HG03439 (cell line): ENCODE results near the gene GPAT2.
"Not testable (repeated sequence)": the region's sequence is repeated elsewhere in the genome, so short reads cannot be mapped to it uniquely, and the experiment has no call there.

ENCODE experiments used
- ATAC-seq: cut with Tn5 transposase; IDR thresholded peaks from one replicate; pipeline ENCODE4 v1.9.1; 2021; ENCODE audit warnings: mild to moderate bottlenecking, moderate library complexity; ENCODE audit not compliant: unreplicated experiment

The GPAT2 gene

DNA sequence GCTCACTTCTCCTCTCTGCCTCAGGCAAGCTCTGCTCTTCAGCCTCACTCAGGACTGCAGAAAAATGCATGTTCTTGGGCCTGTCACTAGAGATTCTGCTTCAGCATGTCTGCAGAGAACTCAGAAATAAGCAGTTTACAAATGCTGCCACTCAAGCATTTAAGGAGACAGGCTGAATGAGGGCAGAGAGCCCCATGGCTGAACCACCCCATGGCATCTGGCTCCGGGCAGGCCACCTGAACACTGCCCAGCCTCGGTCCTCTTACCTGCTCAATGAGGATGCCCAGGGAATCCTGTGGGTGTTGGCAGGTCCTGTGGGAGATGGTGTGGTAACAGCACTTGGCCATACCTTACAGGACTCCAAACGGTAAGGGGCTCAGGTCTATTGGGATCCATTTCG is 31.2 kb upstream of the GPAT2 start:
- ATAC-seq, result not testable (repeated sequence)

DNA sequence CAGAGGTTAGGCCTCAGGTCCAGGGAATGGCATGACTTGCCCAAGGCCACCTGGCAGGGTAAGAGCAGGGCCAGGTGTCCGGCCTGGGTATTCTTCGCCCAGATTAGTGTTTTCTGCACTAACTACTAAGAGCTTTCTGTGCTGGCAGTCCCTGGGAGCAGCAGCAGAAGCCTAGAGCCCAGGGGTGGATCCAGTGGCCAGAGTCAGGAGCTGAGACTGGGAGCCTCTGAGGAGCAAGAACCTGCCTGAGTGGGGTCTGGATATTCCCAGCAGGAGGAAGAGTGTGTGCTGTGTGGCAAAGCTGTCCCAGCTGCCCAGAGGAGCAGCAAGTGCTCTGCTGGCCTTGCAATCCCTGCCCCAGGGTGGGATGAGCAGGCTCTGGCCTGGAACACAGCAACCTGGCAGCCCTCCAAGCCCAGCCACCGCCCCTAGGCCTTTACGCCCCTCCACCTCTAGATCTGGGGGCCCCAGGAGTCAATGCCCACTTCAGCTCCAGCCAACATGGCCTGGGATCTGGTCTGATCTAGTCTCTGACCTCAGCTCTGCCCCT is 30.7 kb upstream of the GPAT2 start:
- ATAC-seq, result no peak

DNA sequence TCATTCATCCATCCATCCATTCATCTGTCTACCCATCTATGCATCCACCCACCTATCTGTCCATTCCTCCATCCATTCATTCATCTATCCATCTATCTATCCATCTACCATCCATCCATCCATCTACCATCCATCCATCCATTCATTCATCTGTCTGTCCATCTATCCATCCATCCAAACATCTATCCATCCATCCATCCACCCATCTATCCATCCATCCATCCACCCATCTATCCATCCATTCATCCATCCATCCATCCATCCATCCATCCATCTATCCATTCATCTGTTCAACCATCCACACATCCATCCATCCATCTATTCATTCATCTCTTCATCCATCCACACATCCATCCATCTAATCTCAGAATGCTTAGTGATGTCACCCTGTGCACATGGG is 30.0 kb upstream of the GPAT2 start:
- ATAC-seq, result not testable (repeated sequence)

DNA sequence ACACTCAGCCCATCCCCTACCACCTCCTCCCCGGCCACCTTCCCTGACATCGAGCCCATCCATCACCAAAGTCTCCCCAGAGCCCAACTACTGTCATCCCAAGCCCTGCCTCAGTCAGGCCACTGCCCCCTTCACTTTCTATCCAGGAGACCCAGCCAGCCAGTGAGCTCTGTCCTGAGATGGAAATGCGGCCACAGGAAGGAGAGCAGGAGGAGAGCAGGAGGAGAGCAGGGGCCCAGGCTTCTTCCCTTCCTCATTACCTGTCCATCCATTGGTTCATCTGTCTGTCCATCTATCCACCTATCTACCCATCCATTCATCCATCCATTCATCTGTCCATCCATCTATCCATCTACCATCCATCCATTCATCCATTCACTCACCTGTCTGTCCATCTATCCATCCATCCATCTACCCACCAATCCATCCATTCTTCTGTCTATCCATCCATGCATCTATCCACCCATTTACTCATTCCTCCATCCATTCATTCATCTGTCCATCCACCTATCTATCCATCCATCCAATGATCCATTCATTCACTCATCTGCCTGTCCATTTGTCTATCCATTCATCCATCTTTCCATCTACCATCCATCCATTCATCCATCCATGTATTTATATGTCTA is 29.4 kb upstream of the GPAT2 start:
- ATAC-seq, result not testable (repeated sequence)

DNA sequence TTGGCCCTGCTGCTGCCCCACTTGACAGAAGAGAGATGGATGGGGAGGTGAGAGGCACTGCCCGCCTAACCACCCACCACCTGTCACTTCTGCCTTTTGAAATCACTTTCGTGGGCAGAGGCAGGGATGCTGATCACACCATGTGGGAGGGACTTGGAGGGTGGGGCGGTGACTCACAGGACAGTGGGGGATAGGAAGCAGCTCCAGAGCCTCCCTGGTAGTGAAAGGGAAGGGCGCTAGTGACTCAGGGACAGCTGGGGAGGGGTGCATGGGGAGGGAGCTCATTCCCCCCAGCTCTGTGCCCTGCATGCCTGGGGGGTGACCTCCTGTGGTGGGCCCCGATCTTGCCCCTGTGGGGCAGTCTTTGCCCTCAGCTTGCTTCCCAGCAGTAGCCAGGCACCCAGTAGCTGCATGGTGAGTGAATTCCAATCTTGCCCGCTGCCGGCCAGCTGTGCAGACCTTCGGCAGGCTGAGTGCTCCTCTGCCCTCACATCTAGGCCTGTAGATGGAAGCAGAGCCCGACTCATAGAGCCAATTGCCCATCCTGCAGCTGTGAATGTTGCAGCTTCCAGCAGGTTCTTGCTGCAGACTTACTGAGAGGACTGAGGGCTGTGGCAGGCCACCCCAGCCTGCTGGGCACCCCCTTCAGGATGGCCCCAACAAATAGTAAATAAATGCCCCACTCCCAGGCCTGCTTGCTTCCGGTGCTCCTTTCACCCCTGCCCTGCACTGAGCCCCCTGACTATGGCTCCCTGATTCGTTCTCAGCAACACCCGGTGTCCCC is 28.6 kb upstream of the GPAT2 start:
- ATAC-seq, result not testable (repeated sequence)

DNA sequence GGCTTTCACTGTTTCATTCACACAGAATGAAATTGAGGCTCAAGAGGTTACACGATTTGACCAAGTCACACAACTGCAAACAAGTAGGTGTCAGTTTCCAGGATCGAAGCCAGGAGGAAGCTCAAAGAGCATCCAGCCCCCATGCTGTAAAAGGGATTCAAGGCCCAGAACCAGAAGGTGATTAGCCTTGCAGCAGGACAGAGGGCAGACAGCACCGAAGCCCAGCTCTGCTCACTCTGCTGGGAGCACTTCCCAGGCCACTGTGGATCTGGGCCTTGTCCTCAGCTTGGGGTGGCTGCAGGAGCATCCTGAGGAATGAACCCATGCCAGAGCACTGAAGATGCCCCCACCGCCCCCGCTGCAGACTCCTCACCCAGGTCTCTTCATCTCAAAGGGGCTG is 27.8 kb upstream of the GPAT2 start:
- ATAC-seq, result not testable (repeated sequence)

DNA sequence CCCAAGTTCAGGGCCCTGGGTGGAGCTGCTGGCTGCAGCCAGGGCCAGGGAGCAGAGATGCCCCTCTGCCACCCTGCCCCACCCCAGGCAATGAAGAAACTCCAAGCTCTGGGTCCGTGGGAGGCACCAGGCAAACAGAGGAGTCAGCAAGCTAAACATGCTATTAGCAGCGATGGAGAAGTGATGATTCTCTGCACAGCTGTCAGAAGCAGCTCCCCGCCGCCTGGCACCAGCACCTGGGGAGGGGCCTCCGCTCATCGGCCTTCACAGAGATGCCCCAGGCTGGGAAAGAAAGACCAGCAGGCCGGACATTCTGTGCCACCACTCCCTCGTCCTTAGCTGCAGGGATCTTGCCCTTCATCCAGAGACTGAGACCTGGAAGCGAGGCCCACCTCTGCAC is 27.2 kb upstream of the GPAT2 start:
- not testable (repeated sequence) for ATAC-seq

DNA sequence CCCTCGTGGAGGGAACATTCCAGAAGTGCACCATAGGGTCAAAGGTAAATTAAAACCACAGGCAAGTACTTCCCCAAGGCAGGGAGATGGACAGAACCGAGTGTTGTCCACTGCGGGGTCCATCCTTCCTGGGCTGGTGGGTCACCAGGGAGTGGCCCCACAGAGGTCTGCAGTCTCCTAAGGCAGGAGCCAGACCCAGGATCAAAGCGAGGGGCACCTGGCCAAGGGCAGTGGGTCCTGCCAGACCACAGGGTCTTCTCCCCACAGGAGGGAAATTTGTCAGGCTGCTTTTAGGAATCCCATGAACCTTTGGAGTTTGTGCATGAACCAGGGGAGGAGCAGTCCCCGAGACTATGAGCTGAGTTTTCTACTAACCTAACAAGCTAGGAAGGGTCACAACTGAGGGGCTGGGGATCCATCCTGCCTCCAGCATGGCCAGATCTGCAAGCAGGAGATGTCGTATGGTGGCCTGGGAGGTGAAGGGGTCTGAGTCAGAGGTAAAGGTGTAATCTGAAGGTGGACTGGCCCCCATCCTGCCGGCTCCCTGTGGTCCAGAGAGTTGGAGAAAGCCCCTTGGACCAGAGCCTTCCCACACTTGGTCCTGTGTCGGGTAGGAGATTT is 26.6 kb upstream of the GPAT2 start:
- not testable (repeated sequence) for ATAC-seq

DNA sequence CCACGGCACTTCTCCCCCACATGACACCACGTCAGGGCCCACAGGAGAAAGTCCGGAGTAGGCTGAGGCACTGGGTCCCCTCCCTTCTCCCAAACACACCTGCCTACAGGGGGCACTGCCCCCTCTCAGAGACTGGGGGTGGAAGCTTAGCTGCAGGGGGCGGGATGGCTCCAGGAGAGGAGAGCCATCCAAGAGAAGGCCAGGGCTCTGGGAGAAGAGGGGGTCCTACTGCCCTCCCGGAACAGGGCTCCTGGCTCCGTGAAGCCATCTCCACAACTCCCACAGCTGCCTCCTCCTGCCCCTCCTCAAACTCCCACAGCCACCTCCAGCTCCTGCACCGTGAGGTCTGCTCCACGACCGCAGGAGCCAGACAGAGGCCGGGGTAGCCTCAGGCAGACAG is 25.6 kb upstream of the GPAT2 start:
- not testable (repeated sequence) for ATAC-seq

DNA sequence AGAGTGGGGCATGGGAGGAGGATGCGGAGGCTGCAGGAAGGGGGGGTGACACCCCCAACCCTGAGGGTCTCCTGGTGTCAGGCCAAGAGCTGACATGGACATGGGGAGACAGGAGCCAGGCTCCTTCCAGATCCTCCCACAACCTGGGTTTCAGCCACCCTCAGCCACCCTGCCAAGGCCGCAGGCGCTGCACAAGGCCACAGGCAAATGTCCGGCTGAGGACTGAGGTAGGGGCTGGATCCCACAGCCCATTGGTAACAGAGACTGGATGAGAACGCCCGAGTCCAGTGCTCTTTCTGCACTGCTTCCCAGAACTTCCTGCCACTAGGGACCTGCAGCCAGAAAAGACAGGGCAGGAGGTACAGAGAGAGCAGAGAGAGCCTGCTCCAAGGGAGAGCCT is 24.7 kb upstream of the GPAT2 start:
- not testable (repeated sequence) for ATAC-seq

DNA sequence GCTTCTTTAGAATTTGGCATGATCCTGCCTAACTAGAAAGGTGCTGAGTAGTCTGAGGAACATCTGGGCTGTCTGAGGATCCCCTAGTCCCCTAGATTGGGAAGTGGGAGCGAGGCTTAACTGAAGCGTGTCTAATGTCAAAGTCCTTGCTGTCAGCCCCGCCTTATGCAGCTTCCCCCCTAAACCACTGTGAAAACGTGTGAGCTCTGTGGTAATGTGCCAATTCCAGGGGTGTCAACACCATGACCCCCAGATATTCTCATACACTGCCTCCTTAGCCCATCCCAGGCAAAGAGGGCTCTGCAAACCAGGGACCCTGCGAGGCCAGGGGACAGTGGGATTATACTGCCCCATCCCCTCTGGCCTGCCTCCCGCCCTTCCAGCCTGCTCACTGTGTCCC is 21.1 kb upstream of the GPAT2 start:
- ATAC-seq, result not testable (repeated sequence)

DNA sequence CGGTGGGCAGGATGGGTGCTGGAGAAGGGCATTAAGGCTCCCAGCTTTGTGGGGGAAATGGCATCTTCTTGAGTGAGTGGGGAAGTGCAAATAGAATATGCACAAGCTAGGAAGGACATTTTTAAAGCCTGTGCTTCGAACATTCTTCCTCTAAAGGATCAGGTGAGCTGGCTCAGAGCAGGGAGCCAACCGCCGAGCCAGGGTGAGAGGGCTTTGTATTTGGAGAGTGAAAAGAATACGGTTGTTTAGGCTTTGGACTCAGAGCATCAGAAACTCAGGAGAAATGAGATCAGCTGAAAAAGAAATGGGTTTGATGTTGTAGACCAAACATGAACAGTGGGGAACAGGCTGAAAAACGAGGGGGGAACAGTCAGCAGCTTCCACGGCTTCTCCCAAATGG is 19.8 kb upstream of the GPAT2 start:
- not testable (repeated sequence) for ATAC-seq

DNA sequence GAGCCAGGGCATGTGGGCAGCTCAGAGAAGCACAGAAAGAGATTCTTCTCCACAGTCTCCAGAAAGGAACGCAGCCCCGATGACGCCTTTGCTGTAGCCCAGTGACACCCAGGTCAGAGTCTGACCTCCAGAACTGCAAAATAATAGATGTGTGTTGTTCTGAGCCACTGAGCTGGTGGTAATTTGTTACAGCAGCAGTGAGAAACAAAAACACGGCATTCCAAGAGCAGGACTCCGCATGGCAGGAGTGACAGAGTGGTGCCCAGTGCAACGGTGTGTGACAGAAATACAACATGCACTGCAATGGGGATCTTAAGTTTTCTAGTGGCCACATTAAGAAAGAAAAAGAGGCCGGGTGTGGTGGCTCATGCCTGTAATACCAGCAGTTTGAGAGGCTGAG is 18.7 kb upstream of the GPAT2 start:
- ATAC-seq, result not testable (repeated sequence)

DNA sequence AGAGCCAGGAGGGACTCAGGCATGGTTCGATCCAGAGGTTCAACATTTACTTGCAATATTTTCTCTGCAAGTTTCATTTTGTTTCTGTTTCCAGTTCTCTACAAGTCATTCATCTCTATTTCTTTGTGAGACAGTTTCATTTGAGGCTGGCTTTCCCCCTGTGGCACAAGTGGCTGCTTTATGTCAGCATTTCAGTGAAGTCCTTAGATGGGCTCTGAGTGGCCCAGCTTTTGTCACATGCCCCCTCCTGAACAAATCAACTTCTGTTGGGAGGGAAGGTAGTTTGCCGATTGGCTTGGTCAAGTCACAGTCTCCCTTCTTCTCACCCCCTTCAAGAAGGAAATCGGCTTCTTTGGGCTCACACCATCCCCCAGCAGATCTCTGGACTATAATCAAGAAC is 17.9 kb upstream of the GPAT2 start:
- ATAC-seq, result not testable (repeated sequence)

DNA sequence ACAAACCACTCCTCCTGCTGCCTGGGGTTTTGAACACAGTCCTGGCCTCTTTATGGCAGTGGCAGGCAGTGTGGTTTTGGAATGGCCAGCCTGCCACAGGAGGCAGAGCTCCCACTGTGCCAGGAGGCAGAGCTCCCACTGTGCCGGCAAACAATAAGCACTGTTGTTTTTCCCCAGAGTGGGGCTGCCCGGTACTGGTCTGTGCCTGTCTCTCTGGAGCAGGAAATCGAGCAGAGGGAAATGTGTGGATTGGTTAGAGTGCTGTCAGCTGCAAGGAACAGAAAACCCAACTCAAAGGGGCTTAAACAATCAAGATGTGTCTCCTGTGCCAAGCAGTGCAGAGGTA is 15.2 kb upstream of the GPAT2 start:
- not testable (repeated sequence) for ATAC-seq

DNA sequence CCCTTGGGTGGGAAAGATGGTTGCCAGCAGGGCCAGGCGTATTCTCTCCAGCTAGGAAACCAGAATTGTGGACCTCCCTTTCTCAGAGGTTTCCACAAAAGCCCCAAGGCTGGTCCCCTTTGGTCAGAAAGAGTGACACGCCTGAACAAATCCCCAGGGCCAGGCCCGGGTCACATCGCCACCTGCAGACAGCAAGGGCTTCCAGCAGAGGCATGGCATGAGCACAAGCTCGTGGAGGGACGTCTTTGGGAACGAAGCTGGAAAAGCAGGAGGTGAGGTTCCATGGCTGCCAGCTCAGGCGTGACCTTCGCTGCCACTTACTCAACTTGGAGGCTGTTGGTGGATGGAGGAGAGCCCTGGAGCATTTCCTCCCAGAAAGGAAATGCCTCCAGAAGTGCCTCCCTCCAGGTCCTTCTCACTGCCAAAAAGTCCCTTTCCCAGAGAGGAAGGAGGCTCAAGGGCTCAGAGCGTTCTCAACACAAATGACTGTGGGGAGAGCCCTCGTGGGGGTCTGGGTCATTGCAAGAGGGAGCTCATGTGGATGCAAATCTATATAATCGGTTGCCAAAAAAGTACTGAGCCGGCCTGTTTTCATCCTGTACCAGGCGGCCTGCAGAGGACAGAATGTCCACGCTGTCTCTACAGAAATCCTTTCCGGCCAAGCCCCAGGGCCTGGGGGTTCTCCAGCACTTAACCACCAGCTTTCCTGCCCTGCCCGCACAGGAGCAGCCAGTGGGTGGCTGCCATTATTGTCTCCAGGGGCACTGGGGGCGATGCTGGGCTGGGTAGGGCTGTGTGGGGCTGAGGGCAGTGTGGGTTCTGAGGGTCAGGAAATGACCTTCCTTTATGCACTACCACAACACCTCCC is 14.6 kb upstream of the GPAT2 start:
- ATAC-seq, result not testable (repeated sequence)

DNA sequence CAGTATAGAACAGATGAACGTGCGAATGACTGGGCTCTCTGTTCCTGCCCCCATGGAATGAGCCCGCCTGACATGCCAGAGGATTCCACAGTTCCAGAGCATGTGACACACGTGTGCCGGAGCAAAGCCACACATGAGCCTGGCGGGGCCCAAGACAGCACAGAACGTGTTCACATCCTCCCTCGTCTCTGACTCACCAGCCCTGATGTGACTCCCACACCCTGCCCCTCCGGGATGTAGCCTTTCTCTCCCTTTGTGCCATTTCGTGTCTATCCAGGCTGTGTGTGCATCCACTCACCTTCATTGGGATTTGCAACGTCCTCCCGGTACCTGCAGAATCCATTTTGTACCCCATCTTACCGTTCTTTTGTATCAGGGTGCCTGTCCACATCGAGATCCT is 838 bp upstream of the GPAT2 start:
- ATAC-seq, result not testable (repeated sequence)

DNA sequence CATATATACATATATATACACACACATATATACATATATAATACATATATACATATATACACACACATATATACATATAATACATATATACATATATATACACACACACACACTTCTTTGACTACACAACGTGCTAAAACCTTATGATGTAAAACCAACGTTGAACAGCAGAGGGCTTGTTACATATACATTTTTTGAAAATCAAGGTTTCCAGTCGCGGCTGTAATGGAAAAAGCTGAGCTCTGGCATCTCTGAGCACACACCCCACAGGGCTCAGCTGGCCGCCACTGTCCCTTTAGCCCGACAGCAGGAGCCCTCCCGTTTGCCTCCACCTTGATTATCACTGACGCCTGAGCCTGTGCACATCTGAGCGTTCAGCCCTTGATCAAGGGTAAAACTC is 719 bp downstream of the GPAT2 start:
- not testable (repeated sequence) for ATAC-seq

DNA sequence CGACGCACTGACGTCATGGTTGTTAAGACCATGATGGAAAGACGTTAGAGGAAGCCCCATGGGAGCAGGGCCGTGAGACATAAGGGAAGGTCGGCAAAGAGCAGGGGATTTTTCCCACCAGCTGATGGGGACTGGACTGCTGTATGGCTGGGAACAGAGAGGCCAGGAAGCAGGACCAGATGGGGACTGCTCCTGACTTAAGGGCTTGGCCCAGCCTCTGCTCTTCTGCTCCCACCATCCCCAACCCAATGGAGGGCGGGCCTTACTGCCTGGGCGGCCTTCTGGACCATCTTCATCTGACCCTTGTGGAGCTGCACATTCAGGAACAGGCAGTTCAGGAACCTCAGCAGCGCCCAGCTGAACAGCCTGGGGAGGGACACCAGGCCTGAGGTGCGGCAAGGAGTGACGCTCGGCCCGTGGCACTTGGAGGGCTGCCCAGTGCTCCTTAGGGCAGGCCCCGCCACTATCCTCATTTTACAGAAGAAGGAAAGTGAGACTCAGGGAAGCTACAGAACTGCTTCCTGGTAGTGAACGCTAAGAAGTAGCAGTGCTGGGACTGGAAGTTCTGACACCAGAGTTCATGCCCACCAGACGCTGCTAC is 6.9 kb downstream of the GPAT2 start:
- not testable (repeated sequence) for ATAC-seq

DNA sequence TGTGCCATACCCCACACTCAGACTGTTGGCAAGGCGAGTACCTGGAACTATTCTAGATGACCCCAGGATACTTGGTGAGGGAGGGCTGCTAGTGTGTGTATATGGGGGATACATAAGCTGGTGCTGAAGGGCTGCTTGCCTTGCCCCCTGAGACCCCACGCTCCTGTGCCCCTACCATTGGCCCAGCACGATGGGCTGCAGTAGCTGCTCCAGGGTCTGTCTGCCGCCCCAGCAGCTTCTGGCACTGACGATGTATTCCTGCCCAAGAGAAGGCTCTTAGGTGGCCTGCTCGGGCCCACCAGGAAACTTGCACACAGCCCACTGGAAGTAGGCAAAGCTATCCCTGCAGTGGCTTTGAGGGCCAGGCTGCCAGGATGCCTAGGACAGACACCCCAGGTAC is 9.0 kb downstream of the GPAT2 start:
- ATAC-seq, result not testable (repeated sequence)

DNA sequence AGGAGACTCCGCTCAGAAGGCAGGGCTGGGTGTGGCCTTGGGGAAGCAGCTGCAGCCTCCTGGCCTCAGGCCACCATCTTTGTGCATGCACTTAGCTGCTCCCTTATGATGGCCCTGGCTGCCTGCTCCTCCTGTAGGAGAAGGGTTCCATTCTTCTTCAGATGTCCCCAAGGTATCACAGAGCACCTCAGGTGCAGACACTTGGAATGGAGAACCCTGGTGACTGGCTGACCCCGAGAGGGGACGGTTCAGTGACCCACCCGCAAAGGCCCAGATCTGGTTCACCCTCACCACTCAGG is 9.6 kb downstream of the GPAT2 start:
- ATAC-seq, result no peak
